Activated CD4-positive, alpha-beta T cell treated with anti-CD3 and anti-CD28 coated beads for 36 hours (primary cell): ENCODE results near the gene TMEM178A. TPM values are rescaled to one million over a fixed set of nuclear protein-coding genes. Genes with fewer than 3 reads are reported as not detected.
"Not testable (repeated sequence)": the region's sequence is repeated elsewhere in the genome, so short reads cannot be mapped to it uniquely, and the experiment has no call there.

ENCODE experiments used
- ATAC-seq: fragments of 200-7000 bp; cut with Tn5 transposase; one replicate; pipeline ENCODE4 v1.10.0; 2021; ENCODE audit warnings: mild to moderate bottlenecking, moderate library complexity
- CTCF ChIA-PET: fragments of 350-600 bp; sonication (Branson Sonifier 250); formaldehyde crosslinking; loops from one replicate; lab custom pipeline; 2021; ENCODE audit warnings: antibody characterized with exemption; lab: Charles Lee
- POLR2A ChIA-PET: fragments of 350-600 bp; sonication (Branson Sonifier 250); formaldehyde crosslinking; loops from one replicate; lab custom pipeline; 2021; ENCODE audit warnings: antibody characterized with exemption, inconsistent platforms; lab: Charles Lee
- DNase-seq: peaks from one replicate; pipeline ENCODE4 v3.0.0-alpha.2; 2020
- H3K27ac Mint-ChIP-seq: one replicate; pipeline ENCODE4 v1.8.0; 2021; ENCODE audit warnings: mixed read lengths
- H3K27me3 Mint-ChIP-seq: one replicate; pipeline ENCODE4 v1.8.0; 2021; ENCODE audit warnings: mixed read lengths
- H3K36me3 Mint-ChIP-seq: one replicate; pipeline ENCODE4 v1.8.0; 2021; ENCODE audit warnings: low read depth, mixed read lengths
- H3K4me1 Mint-ChIP-seq: one replicate; pipeline ENCODE4 v1.8.0; 2021; ENCODE audit warnings: mixed read lengths
- H3K4me3 Mint-ChIP-seq: one replicate; pipeline ENCODE4 v1.8.0; 2021; ENCODE audit warnings: mild to moderate bottlenecking, moderate library complexity, mixed read lengths
- H3K9me3 Mint-ChIP-seq: one replicate; pipeline ENCODE4 v1.8.0; 2021; ENCODE audit warnings: low read depth, mixed read lengths
- intact Hi-C, 2 experiments: fragments of 100-400 bp; cut with DNase I in 1 of 2; cut with micrococcal nuclease in 1 of 2; formaldehyde crosslinking; loops; one replicate each; pipeline versions ENCODE4 v1.14.2 to v1.15.1; 2022 to 2024; cut with DNase I, micrococcal nuclease
- total RNA-seq, 2 experiments: library from RNA; stranded (reverse); gene quantifications; one replicate each; pipeline ENCODE4 v1.2.3, GENCODE V29; 2021

Gene TMEM178A
- total RNA-seq = under 1 TPM; 0.21 to 0.39 TPM

DNA sequence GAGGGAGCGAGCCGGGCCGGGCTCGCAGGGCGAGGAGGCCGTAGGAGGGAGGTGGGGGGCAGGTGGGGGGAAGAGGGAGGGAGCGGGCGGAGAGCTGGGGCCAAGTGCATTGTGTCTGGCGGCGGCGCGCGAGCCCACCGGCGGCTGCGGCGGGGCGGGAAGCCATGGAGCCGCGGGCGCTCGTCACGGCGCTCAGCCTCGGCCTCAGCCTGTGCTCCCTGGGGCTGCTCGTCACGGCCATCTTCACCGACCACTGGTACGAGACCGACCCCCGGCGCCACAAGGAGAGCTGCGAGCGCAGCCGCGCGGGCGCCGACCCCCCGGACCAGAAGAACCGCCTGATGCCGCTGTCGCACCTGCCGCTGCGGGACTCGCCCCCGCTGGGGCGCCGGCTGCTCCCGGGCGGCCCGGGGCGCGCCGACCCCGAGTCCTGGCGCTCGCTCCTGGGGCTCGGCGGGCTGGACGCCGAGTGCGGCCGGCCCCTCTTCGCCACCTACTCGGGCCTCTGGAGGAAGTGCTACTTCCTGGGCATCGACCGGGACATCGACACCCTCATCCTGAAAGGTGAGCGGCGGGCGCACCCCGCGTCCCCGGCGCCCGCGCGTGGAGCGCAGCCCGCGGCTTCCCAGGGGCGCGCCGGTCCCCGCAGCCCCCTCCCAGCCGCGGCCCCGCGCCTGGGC lies at the start of gene TMEM178A:
TMEM178A (plus strand) TSS at position 107 of the 680 bp plus-strand sequence; CDS start at position 165, 58 bp downstream.
- DNase-seq (peak; percentile 27), ATAC-seq (peak; percentile 53)
- peaks cover 9% of the 10 kb centered on the region for H3K4me1 Mint-ChIP-seq
- intact Hi-C loops = no loop called here
- no peaks in the 10 kb centered on the region for H3K9me3 Mint-ChIP-seq
- H3K4me3 Mint-ChIP-seq = peak within 1 kb of the TSS; percentile 67
- no peak within 1 kb of the TSS for H3K27ac Mint-ChIP-seq
- ChIA-PET CTCF (no interaction called here), POLR2A (no interaction called here)
- peaks cover 48% of the 10 kb centered on the region for H3K27me3 Mint-ChIP-seq
- no peaks in the 10 kb centered on the region for H3K36me3 Mint-ChIP-seq

DNA sequence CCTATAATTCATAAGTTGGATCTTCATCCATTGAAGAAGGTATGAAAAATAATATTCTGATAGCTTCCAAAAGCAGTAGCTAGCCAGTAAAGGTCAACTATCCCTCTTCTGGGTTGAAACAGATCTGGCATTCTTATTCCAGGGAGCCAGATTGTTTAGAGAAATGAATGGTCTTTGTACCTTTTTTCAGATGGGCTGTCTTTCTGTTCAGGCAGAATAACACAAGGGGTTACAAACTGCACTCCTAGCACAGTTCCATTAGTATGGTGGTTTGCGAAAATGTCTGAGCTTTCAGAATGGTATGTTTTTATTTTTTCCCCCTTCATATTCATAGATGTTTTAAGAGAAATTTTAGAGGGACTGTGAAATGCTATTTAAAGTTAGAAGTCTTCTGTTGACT lies 47.5 kb upstream of the TMEM178A start:
- no peak for ATAC-seq
- ChIA-PET CTCF (interaction anchor here (0.5 to 1.2 kb wide), 4 partner anchors 31 to 391 kb away, joined by 3 read pairs; no protein-coding TSS in a partner anchor), POLR2A (no interaction called here)
- no peak overlapping the region for H3K27ac Mint-ChIP-seq
- intact Hi-C loops = no loop called here
- no peaks in the 10 kb centered on the region for H3K36me3 Mint-ChIP-seq
- no peak for DNase-seq
- no peak overlapping the region for H3K4me3 Mint-ChIP-seq
- H3K27me3 Mint-ChIP-seq = peaks cover 37% of the 10 kb centered on the region
- peaks cover 10% of the 10 kb centered on the region for H3K4me1 Mint-ChIP-seq
- no peaks in the 10 kb centered on the region for H3K9me3 Mint-ChIP-seq

DNA sequence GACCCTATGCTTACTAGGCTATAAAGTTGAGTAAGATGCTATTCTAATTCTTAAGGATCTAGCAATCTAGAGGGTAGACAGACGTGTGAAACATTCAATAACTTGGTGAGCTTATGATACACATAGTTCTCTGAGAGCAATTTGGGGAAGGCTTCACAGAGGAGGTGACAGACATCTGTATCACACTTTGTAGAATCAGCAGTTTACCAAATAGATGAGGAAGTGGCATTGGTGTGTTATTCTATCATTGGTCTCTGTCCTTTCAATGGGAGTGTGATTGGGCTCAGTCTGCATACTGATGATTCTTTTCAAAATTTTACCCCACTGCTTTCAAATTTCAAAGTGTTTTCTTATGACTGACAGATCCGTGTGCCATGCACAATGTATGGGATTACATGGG lies 47.0 kb upstream of the TMEM178A start:
- CTCF ChIA-PET = interaction anchor here (0.5 to 0.7 kb wide), 2 partner anchors 32 to 134 kb away, joined by 3 read pairs; no protein-coding TSS in a partner anchor
- no peak for DNase-seq
- Mint-ChIP-seq H3K36me3 (no peaks in the 10 kb centered on the region), H3K9me3 (no peaks in the 10 kb centered on the region), H3K27me3 (peaks cover 41% of the 10 kb centered on the region), H3K4me3 (no peak overlapping the region), H3K4me1 (peaks cover 10% of the 10 kb centered on the region), H3K27ac (no peak overlapping the region)
- intact Hi-C loops = no loop called here
- POLR2A ChIA-PET = interaction anchor here (0.7 kb wide), 1 partner anchor 185 kb away, joined by 3 read pairs; no protein-coding TSS in a partner anchor
- ATAC-seq = no peak

DNA sequence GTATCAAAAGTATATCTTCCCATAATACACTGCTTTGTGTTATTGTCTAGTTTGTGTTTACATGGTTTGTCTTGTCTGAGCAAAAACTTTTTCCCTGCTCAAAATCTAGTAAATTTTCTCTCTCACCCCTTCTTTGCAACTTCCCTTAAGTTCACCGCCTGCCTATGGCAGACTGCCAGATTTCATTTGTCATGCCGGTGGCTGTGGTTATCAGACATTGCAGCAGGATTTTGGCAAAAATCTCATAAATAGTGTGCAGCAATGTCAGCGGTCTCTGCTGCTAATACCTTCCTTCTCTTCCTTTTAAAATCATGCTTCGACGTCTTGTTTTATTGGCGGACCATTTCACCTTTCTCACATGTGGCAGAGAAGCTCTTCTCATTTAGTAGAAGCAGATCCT lies 45.6 kb upstream of the TMEM178A start:
- ATAC-seq = no peak
- H3K27ac Mint-ChIP-seq = no peak overlapping the region
- peaks cover 10% of the 10 kb centered on the region for H3K4me1 Mint-ChIP-seq

DNA sequence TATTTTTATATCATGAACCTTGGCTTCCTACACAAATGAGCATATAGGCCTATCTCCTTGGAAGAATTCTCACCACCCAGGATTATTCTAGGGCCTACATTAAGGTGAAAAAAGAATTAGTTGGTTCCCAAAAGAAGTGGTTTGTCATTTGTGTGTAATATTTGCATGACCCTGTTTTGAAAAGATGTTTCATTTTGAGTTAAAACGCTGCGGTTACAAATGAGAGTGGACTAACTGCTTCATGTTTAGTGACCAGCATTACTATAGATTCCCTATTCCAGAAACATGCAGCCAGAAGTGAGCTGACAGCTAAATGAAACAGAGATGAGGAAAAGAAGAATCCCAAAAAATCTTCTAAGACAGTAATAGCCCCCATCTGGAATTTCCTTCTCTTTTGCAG lies 44.1 kb upstream of the TMEM178A start:
- POLR2A ChIA-PET = interaction anchor here (0.7 kb wide), 1 partner anchor 439 kb away, joined by 3 read pairs; no protein-coding TSS in a partner anchor
- Mint-ChIP-seq H3K4me3 (no peak overlapping the region), H3K36me3 (no peaks in the 10 kb centered on the region), H3K4me1 (peaks cover 10% of the 10 kb centered on the region), H3K9me3 (no peaks in the 10 kb centered on the region), H3K27me3 (peaks cover 37% of the 10 kb centered on the region), H3K27ac (no peak overlapping the region)
- CTCF ChIA-PET = no interaction called here
- intact Hi-C loops = no loop called here
- no peak for DNase-seq
- ATAC-seq = no peak

More for the DNA sequence above, 45.6 kb upstream of the TMEM178A start:
- CTCF ChIA-PET = interaction anchor here (1.3 kb wide), 1 partner anchor 47 kb away, joined by 4 read pairs; no protein-coding TSS in a partner anchor
- Mint-ChIP-seq H3K4me3 (no peak overlapping the region), H3K36me3 (no peaks in the 10 kb centered on the region), H3K27me3 (peaks cover 37% of the 10 kb centered on the region), H3K9me3 (no peaks in the 10 kb centered on the region)
- POLR2A ChIA-PET = no interaction called here
- peak; percentile 56 for DNase-seq
- intact Hi-C loops = no loop called here

DNA sequence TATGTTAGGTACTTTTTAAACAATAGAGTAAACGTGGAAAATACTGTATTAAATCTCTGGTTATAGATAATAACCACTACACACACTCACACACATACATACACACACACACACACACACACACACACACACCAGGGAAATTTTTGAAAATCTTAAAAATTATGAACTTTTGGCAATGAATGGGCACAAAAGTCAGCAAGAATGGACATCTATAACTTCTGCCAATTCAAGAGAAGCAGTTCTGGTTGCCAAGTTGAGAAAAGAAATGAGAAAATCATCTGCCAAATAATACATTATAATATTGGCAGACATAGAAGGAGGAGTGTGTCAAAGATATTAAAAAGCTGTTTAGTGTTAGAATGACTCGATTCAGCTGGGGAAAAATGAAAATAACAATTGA lies 42.9 kb upstream of the TMEM178A start:
- intact Hi-C loops = no loop called here
- no peak for DNase-seq
- Mint-ChIP-seq H3K9me3 (no peaks in the 10 kb centered on the region), H3K27ac (no peak overlapping the region), H3K27me3 (peaks cover 35% of the 10 kb centered on the region), H3K4me1 (peaks cover 10% of the 10 kb centered on the region), H3K36me3 (no peaks in the 10 kb centered on the region), H3K4me3 (no peak overlapping the region)
- ChIA-PET CTCF (no interaction called here), POLR2A (no interaction called here)
- ATAC-seq = no peak

DNA sequence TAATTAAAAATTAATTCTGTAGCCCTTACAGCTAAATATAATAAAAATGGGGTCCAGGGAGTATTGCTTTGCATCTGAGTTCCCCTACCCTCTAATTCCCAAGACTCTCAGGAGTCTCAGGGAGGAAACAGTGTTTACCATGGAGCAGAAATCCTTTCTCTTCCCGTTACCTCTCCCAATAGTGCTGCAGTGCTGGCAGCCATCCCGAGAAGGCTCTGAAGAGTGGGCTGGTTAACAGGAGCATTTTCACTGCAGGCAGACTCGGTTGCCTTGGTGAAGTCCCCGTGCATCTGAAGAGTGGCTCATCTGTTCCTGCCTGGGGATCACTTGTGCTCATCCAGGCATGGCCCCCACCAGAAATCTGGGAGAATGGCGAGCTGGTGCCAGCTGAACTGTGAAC lies 41.8 kb upstream of the TMEM178A start:
- Mint-ChIP-seq H3K36me3 (no peaks in the 10 kb centered on the region), H3K4me1 (peaks cover 10% of the 10 kb centered on the region), H3K9me3 (no peaks in the 10 kb centered on the region), H3K27me3 (peaks cover 27% of the 10 kb centered on the region), H3K27ac (no peak overlapping the region), H3K4me3 (no peak overlapping the region)
- CTCF ChIA-PET = no interaction called here
- no peak for DNase-seq
- intact Hi-C loops = no loop called here
- ATAC-seq = no peak
- POLR2A ChIA-PET = no interaction called here

DNA sequence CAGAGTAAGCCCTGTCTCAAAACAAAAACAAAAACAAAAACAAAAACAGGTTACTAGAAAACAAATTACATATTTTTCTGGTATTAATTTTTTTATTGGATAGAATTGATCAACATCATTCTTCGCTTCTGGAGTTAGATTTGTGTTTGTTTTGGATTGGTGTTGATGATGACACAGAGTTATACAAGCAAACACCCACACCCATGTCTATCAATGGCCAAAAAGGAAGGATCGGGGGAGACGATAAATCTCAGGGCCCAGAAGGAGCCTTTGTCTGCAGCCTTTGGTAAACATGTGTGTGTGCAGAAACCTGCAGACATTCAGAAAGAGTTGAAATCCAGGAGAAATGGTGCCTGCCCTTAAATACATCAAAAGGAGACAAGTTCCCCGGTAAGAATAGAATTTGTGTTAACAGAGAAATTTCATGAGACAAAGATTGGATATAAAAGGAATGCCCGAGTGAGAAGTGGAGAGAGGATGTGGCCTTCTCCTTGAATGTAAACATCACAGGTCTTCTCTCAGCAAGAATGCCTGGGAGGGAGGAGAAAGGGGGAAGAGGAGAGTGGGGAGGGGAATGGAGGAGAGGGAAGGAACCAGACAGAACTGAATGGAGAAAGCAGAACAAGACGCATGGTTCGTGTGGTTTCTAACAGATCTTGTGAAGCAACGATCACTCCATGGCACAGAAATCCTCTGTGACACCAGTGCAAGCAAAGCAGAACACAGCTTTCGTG lies 40.4 kb upstream of the TMEM178A start:
- Mint-ChIP-seq H3K4me1 (peaks cover 5% of the 10 kb centered on the region), H3K36me3 (no peaks in the 10 kb centered on the region), H3K4me3 (no peak overlapping the region), H3K9me3 (no peaks in the 10 kb centered on the region), H3K27me3 (peaks cover 22% of the 10 kb centered on the region), H3K27ac (no peak overlapping the region)
- POLR2A ChIA-PET = no interaction called here
- DNase-seq (no peak), ATAC-seq (no peak)
- CTCF ChIA-PET = no interaction called here
- intact Hi-C loops = no loop called here

DNA sequence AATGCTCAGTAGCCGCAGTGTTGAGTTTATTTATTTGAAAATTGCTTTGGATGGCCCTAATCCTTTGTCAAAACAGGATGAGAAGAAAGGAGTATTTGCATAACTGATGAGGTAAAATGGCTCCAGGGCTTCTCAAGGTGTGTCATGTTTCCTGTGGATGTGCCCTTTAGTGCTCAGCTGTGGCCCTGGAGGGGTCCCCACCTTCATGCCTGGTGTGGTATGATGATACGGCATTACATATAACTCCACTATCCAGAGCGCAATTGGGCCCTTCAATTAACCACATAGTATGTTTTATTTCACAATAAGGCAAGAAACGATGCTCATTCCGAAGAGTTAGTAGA lies 39.8 kb upstream of the TMEM178A start:
- POLR2A ChIA-PET = no interaction called here
- Mint-ChIP-seq H3K4me3 (no peak overlapping the region), H3K27me3 (peaks cover 18% of the 10 kb centered on the region), H3K36me3 (no peaks in the 10 kb centered on the region), H3K4me1 (peaks cover under 1% of the 10 kb centered on the region), H3K9me3 (no peaks in the 10 kb centered on the region), H3K27ac (no peak overlapping the region)
- DNase-seq (no peak), ATAC-seq (no peak)
- intact Hi-C loops = no loop called here
- CTCF ChIA-PET = no interaction called here

DNA sequence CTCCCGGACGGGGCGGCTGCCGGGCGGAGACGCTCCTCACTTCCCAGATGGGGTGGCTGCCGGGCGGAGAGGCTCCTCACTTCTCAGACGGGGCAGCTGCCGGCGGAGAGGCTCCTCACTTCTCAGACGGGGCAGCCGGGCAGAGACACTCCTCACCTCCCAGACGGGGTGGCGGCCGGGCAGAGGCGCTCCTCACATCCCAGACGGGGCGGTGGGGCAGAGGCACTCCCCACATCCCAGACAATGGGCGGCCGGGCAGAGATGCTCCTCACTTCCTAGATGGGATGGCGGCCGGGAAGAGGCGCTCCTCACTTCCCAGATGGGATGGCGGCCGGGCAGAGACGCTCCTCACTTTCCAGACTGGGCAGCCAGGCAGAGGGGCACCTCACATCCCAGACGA lies 37.4 kb upstream of the TMEM178A start:
- DNase-seq, ATAC-seq, H3K36me3 Mint-ChIP-seq, H3K4me3 Mint-ChIP-seq, CTCF ChIA-PET, POLR2A ChIA-PET, intact Hi-C loops, H3K9me3 Mint-ChIP-seq, H3K4me1 Mint-ChIP-seq, H3K27ac Mint-ChIP-seq: not testable (repeated sequence)
- H3K27me3 Mint-ChIP-seq = peaks cover 17% of the 10 kb centered on the region

DNA sequence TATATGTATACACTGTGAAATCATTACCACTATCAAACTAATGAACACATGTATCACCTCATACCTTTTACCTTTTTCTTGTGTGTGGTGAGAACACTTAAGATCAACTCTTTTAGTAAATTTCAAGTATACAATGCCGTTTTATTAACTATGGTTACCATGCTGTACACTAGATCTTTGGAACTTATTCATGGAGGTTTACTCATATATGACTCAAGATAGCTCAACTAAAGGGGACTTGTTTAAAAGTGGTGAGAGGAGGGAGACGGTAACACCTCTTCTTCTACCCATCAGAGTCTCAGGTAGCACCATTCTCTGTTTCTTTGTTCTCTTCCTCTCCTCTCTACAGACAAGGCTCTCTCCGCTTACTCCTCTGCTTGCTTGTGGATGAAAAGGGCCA lies 36.1 kb upstream of the TMEM178A start:
- peaks cover 9% of the 10 kb centered on the region for H3K27me3 Mint-ChIP-seq
- no peak overlapping the region for H3K4me3 Mint-ChIP-seq
- H3K4me1 Mint-ChIP-seq = no peaks in the 10 kb centered on the region
- no peak for DNase-seq
- H3K9me3 Mint-ChIP-seq = no peaks in the 10 kb centered on the region
- intact Hi-C loops = no loop called here
- no peak overlapping the region for H3K27ac Mint-ChIP-seq
- POLR2A ChIA-PET = no interaction called here
- CTCF ChIA-PET = no interaction called here
- ATAC-seq = no peak
- H3K36me3 Mint-ChIP-seq = no peaks in the 10 kb centered on the region

DNA sequence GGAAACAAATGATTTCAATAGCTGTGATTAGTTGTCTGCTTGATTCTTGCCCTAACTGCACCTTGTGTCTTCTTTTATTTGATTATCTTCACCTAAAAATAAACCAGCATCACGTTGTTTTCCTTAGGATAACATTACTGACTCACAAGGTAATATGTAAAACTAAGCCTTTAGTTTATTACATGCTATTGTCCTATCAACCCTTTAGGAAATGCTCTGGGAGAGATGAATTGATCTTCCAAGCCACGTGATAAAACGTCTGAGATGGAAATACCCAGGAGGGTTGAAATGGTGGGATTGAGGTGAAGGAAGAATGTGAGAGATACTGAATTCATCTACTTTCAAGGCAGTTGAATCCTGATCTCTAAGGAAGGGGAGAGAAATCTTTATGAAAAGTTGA lies 34.5 kb upstream of the TMEM178A start:
- Mint-ChIP-seq H3K27me3 (peaks cover 7% of the 10 kb centered on the region), H3K27ac (no peak overlapping the region), H3K36me3 (no peaks in the 10 kb centered on the region), H3K4me1 (no peaks in the 10 kb centered on the region), H3K9me3 (no peaks in the 10 kb centered on the region), H3K4me3 (no peak overlapping the region)
- no peak for ATAC-seq
- ChIA-PET CTCF (no interaction called here), POLR2A (no interaction called here)
- DNase-seq = no peak
- intact Hi-C loops = no loop called here
